Stimulated activated CD8-positive, alpha-beta memory T cell treated with anti-CD3 and anti-CD28 coated beads, Interleukin-4, amount 100 ng/mL, for 48 hours (primary cell): ENCODE data around the gene FRAT1.
"Not testable (repeated sequence)": the region's sequence is repeated elsewhere in the genome, so short reads cannot be mapped to it uniquely, and the experiment has no call there.

Experiments
- DNase-seq: peaks from one replicate; pipeline ENCODE4 v3.0.0-alpha.2; 2020

The FRAT1 gene

GRCh38 chr10:97318772-97319651 is at the start of gene FRAT1:
Gene FRAT1, plus strand, starts transcription at chr10:97319271. Its CDS starts 183 bp downstream, at chr10:97319454.
- DNase-seq, result peak; percentile 94

GRCh38 chr10:97270523-97271154 is 48.4 kb upstream of the FRAT1 start:
- DNase-seq, result no peak

- DNase-seq, result no peak
Measured at GRCh38 chr10:97273700-97274099, 45.4 kb upstream of the FRAT1 start.

GRCh38 chr10:97274828-97275227 is 44.2 kb upstream of the FRAT1 start:
- no peak for DNase-seq

- no peak for DNase-seq
Measured at GRCh38 chr10:97277551-97277950, 41.5 kb upstream of the FRAT1 start.

- DNase-seq, result no peak
Measured at GRCh38 chr10:97278491-97278989, 40.5 kb upstream of the FRAT1 start.

- no peak for DNase-seq
Measured at GRCh38 chr10:97279121-97279815, 39.8 kb upstream of the FRAT1 start.

GRCh38 chr10:97280783-97281182 is 38.3 kb upstream of the FRAT1 start:
- no peak for DNase-seq

GRCh38 chr10:97290076-97290475 is 29.0 kb upstream of the FRAT1 start:
- DNase-seq, result not testable (repeated sequence)

GRCh38 chr10:97290576-97291356 is 28.3 kb upstream of the FRAT1 start:
- DNase-seq, result not testable (repeated sequence)

- no peak for DNase-seq
Measured at GRCh38 chr10:97291357-97292096, 27.5 kb upstream of the FRAT1 start.

- DNase-seq, result peak; percentile 93
Measured at GRCh38 chr10:97292097-97292861, 26.8 kb upstream of the FRAT1 start, which contains the start of gene ARHGAP19. Gene ARHGAP19, minus strand, starts transcription at chr10:97292637. Its CDS starts 10 bp downstream, at chr10:97292627.

- no peak for DNase-seq
Measured at GRCh38 chr10:97292862-97293198, 26.2 kb upstream of the FRAT1 start.

GRCh38 chr10:97297556-97298222 is 21.4 kb upstream of the FRAT1 start:
- DNase-seq, result no peak

GRCh38 chr10:97298223-97298571 is 20.9 kb upstream of the FRAT1 start:
- no peak for DNase-seq

GRCh38 chr10:97300980-97301379 is 18.1 kb upstream of the FRAT1 start:
- no peak for DNase-seq

GRCh38 chr10:97302088-97302791 is 16.8 kb upstream of the FRAT1 start:
- DNase-seq, result no peak

GRCh38 chr10:97307441-97307840 is 11.6 kb upstream of the FRAT1 start:
- DNase-seq, result no peak

- no peak for DNase-seq
Measured at GRCh38 chr10:97307866-97308780, 10.9 kb upstream of the FRAT1 start.
